Measurements from ENCODE around the gene CCDC14.

Gene CCDC14

GRCh38 chr3:123876858-123877257, 84.2 kb downstream of the CCDC14 start:
- no peaks in the 10 kb centered on the region for H3K36me3 Mint-ChIP-seq
- H3K27ac Mint-ChIP-seq = no peak overlapping the region
- peaks cover 31% of the 10 kb centered on the region for H3K27me3 Mint-ChIP-seq
- H3K9me3 Mint-ChIP-seq = no peaks in the 10 kb centered on the region
- CTCF ChIA-PET = no interaction called here
- H3K4me1 Mint-ChIP-seq = no peaks in the 10 kb centered on the region
- no peak for DNase-seq
- no peak overlapping the region for H3K4me3 Mint-ChIP-seq

- Mint-ChIP-seq H3K27ac (no peak overlapping the region), H3K4me1 (no peaks in the 10 kb centered on the region), H3K4me3 (no peak overlapping the region), H3K36me3 (no peaks in the 10 kb centered on the region), H3K27me3 (peaks cover 5% of the 10 kb centered on the region), H3K9me3 (no peaks in the 10 kb centered on the region)
- no peak for DNase-seq
- CTCF ChIA-PET = interaction anchor here (0.7 kb wide), 1 partner anchor 11 kb away, joined by 3 read pairs; the partner anchor contains the start of gene MYLK
These were observed 88.4 kb downstream of the CCDC14 start for GRCh38 chr3:123872621-123873020.

- no peak overlapping the region for H3K27ac Mint-ChIP-seq
- H3K4me3 Mint-ChIP-seq = no peak overlapping the region
- H3K36me3 Mint-ChIP-seq = no peaks in the 10 kb centered on the region
- H3K9me3 Mint-ChIP-seq = no peaks in the 10 kb centered on the region
- CTCF ChIA-PET = interaction anchor here (0.6 to 0.7 kb wide), 2 partner anchors 10 to 11 kb away, joined by 3 read pairs; partner anchors contain the start of gene MYLK
- DNase-seq = no peak
- H3K27me3 Mint-ChIP-seq = peaks cover 2% of the 10 kb centered on the region
- no peaks in the 10 kb centered on the region for H3K4me1 Mint-ChIP-seq
These were observed 89.1 kb downstream of the CCDC14 start for GRCh38 chr3:123871946-123872345.

- CTCF ChIA-PET = interaction anchor here (1.0 kb wide), 1 partner anchor 10 kb away, joined by 3 read pairs; no protein-coding TSS in a partner anchor
- H3K27me3 Mint-ChIP-seq = peaks cover 5% of the 10 kb centered on the region
These were observed 91.0 kb downstream of the CCDC14 start for GRCh38 chr3:123870033-123870432.

GRCh38 chr3:123869165-123869564, 91.9 kb downstream of the CCDC14 start:
- no peaks in the 10 kb centered on the region for H3K9me3 Mint-ChIP-seq
- DNase-seq = no peak
- no peaks in the 10 kb centered on the region for H3K4me1 Mint-ChIP-seq
- H3K27me3 Mint-ChIP-seq = peaks cover 5% of the 10 kb centered on the region
- no peak overlapping the region for H3K4me3 Mint-ChIP-seq
- no peak overlapping the region for H3K27ac Mint-ChIP-seq
- CTCF ChIA-PET = no interaction called here
- no peaks in the 10 kb centered on the region for H3K36me3 Mint-ChIP-seq

More at GRCh38 chr3:123870033-123870432, 91.0 kb downstream of the CCDC14 start:
- Mint-ChIP-seq H3K36me3 (no peaks in the 10 kb centered on the region), H3K27ac (no peak overlapping the region), H3K4me3 (no peak overlapping the region), H3K9me3 (no peaks in the 10 kb centered on the region), H3K4me1 (no peaks in the 10 kb centered on the region)
- no peak for DNase-seq

- no peak overlapping the region for H3K4me3 Mint-ChIP-seq
- CTCF ChIA-PET = no interaction called here
- H3K9me3 Mint-ChIP-seq = no peaks in the 10 kb centered on the region
- no peak for DNase-seq
- peaks cover 5% of the 10 kb centered on the region for H3K27me3 Mint-ChIP-seq
- H3K36me3 Mint-ChIP-seq = no peaks in the 10 kb centered on the region
- H3K4me1 Mint-ChIP-seq = no peaks in the 10 kb centered on the region
- H3K27ac Mint-ChIP-seq = no peak overlapping the region
These were observed 96.3 kb downstream of the CCDC14 start for GRCh38 chr3:123864706-123865105.
